IPS DF 19.7 (cell line): ENCODE results near the gene ZNF385C.

Source experiments
- DNase-seq: peaks from one replicate; pipeline ENCODE4 v3.0.0-alpha.2; 2013; ENCODE audit warnings: low read depth, low spot score

The ZNF385C gene

DNA sequence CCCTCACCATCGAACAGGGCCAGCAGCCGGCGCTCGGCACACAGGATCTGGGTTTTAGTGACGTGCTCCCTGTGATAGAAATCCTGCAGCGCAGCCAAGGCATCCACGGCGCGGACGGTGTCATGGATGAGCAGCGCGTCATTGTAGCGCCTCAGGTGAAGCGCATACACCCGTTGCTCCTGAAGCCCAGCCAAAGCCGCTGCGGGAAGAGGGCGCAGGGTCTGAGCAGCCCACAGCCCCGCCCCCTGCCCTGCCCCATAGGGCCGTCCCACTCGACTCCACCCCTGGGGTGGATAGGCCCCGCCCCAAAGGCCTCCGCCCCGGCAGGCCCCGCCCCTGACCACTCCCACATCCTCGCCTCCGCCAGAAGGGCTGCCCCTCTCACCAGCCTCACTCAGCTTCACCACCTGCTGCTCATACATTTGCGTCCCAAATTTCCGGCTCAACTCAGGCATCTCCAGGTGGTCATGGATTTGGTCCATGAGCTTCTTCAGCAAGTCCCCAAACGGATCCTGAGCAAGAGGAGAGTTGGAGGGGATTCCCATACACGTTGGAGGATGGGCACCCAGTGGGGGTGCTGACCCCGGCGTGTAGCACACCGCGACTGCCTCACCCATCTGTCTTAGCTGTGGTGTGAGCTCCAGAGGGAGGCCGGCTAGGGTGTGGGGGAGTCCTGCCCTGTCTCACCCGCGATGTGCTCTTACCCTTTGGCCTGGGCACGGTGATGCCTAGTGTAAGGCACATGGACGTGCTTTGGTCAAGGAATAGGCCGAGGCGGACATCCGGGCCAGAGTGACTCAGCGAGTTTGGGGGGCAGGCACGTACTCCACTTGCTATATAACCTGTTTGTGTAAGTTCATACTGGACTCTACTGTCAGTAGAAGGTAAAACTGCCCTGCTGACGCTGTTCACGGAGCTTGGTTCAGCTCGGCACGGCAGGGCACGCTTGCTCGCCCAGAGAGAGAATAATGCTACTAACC lies 9.6 kb upstream of the ZNF385C start:
- no peak for DNase-seq

DNA sequence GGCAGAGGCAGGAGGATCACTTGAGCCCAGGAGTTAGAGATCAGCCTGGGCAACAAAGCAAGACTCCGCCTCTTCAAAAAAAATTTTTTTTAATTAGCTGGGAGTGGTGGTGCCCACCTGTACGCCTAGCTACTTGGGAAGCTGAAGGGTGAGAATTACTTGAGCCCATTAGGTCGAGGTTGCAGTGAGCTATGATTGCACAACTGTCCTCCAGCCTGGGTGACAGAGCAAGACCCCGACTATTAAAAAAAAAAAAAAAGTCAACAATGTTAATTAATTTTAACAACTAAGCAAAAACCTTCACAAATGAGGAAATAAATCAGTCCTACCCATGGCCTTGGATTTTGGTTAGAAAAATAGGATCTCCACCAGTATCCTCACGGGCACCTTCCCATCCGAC lies 8.9 kb upstream of the ZNF385C start:
- DNase-seq = no peak

DNA sequence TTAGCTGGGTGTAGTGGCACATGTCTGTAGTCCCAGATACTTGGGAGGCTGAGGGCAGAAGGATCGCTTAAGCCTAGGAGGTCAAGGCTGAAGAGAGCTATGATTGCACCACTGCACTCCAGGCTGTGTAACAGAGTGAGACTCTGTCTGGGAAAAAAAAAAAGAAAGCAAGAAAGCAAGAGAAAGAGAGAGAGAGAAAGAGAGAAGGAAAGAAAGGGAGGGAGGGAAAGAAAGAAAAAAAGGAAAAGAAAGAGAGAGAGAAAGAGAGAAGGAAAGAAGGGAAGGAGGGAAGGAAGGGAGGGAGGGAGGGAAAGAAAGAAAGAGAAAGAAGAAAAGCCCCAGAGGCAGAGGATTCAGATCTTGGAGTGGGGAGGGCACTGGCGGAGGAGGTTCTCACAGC lies 7.7 kb upstream of the ZNF385C start:
- no peak for DNase-seq

DNA sequence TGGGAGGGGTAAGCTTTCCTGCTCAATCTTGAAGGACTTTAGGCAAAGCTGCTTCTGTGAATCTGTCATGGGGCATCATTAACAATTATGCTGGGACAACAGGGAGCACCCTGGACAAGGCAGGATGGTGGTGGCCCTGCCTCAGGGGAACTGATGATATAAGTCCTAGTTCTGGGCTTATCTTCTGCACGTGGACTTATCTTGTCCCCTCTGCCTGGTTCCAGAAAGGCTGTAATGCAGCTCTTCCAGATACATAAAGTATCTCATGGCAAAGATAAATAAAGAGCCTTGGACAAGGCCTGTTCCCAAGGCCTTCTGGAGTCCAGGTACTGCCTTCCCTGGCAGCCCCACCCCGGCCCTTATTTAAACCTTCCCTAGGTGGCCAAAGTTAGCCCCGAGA lies 6.0 kb upstream of the ZNF385C start:
- no peak for DNase-seq

DNA sequence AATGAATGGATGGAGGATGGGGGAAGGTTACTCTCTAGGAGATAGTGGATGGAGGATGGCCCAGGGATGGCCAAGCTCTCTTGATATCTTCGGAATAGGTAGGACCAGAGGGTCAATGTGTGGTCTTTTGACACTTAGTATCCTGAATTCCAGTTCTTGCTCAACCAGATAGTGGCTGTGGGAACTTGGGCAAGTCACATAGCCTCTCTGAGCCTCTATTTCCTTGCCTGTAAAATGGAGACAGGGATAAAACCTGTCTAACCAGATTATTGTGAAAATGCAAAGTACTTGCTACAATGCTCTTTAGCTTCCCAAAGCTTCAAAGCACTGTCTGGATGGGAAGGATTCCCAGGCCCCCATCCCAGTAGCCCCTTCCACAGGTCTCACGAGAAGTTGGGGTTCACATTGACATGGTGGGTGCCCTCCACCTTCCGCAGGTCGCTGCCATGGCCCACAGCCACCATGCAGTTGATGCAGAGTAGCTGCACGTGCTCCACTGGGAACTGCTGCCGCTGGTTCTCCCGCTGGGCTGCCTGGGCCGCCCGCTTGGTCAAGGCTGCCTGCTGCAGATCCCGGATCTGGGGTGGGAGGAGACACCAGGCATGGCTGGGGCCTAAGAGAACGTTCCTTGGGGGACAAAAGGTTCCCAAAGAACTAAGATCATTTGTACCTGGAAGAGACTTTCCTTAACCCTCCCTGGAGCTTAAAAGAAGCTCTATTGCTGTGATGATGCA lies 5.1 kb upstream of the ZNF385C start:
- no peak for DNase-seq

DNA sequence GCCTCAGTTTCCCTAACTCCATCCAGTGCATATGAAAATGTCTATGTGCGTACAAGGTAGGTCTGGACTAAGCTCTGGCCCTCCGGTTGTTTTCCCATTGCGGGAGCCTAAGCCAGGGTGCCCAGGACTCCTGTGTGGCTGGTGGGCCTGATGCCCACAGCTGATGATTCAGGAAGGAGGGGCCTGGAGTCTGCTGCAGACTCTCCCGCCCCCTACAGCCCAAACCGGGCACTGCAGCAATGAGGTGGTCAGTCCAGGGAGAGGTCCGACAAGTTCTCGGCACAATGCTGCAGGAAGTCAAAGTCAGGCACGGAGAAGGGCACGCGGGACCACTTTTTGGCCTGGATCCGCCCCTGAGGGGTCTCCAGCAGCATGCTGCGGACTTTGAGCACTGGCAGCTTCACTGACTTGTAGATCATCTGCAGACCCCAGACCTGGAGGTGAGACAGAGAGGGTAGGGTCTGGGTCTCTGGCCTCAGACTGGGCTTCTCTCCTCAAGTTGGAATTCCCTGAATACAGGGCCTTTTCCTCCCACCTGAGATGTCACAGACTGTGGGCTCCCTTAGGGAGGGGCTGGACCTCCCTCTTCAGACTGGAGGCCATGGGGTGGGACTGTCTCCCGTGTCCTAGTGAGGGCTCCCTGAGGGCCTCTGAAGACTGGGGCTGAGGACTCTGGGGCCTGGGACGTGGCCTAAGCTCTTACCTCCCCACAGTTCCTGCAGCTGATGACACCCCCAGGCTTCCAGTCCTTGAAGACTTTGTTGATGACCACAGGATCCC lies 3.4 kb upstream of the ZNF385C start:
- no peak for DNase-seq

DNA sequence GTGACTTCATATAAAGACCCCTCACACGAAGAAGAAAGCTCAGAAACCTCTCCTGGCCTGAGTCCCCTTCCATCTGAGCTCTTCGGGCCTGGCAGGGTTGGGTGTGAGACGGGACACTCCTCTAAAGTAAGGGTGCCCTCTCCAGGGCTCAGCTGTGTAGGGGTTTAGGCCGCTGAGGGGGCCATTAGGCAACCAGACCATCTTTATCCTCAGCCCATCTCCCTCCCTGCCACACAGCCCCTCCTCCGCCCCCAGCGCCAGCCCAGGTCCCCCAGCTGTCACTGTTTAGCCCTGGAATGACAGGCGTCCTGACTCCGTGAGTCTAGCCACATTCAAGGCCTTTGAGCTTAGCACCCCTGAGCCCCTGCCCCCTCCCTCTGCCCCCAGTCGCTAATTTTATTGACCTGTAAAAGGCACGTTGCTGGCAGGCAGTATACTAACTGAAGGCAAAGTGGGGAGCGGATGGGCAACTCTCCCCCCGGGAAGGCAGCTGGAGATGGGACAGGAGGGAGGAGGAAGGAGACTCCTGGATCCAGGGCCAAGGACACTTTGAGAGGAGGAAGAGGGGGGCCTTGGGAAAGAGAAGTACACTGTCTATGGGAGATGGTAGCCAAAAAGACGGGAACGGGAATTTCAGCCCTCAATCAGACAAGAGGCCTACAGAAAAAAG lies 592 bp upstream of the ZNF385C start:
- DNase-seq = no peak

DNA sequence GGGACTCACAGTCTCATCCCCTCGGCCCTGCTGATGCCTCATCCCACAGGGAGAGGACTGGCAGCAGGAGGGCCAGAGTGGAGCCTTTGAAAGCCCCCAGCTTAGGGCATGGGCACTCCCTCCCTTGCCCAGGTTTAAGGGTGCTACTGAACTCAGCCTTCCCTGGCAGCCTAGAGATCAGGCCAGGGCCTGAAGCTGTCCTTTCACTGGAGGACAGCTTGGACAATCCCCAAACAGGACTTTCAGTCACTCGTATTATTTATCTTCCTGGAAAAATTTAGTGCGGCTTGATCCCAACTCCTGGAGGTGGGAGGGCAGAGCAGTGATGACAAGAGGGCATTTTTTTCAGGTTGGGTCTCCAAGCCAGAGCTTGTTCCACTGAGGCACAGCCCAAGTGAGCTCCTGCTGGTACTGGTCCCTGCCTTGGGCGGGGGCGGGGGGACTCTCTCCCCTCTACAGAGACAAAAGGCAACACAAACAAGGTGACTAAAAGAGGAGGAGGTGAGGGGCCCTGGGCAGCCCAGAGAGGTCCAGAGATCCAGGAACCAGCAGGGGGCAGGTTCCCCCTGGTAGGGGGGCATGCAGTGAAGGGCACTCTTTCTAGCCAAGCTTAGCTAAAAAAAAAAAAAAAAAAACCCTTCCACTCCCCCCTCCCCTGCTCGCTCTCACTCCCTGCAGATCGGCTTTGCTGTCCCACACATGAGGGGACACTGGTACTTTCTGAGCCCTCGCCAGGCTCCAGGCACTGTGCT lies 1.7 kb downstream of the ZNF385C start:
- no peak for DNase-seq

DNA sequence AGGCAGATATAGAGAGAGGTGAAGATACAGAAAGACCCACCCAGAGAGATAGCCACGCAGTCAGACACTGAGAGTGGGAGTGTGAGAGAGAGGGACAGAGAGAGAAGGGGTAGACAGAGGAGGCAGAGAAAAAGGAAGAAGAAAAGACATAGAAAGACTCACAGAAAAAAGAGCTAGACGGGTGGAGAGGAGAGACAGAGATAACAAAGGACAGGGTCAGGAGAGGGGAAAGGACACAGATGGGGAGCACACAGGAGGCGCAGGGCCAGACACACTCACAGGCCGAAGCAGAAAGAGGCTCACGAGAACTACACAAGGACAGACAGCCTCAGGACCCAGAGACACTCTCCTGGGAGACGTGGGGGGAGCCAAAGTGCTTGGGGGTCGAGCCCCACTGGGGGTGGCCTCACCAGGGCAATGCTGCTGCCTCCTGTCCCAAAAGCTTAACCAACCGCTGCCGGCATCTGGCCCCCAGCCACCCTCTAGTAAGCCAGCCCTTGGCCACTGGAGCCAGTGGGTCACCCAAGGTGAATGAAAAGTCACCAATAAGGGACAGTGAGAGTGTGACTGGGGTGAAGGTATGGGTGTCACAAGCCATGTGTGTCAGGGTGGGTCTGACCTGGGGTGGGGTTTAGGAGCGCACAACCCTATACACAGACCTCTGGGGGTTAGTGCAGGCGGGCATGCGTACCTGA lies 3.8 kb downstream of the ZNF385C start:
- DNase-seq = no peak

DNA sequence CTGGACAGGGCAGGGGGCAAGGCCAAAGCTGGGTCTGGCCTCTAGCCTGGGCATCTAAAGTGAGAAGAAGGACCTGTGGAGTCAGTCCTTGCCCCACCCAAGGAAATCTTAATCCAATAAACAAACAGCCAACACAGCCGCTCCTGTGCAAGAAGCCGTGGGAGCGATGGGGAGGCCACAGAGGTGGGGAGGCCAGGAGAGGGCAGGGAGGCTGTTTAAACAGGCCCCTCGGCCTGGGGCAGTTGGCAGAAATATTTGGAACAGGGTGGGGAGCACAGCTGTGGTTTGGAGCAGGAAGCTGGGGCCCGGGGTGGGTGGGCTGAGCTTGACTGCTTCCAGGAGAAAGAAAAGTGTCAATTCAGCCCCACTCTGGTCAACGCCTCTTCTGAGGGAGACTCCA lies 5.3 kb downstream of the ZNF385C start:
- DNase-seq = no peak

DNA sequence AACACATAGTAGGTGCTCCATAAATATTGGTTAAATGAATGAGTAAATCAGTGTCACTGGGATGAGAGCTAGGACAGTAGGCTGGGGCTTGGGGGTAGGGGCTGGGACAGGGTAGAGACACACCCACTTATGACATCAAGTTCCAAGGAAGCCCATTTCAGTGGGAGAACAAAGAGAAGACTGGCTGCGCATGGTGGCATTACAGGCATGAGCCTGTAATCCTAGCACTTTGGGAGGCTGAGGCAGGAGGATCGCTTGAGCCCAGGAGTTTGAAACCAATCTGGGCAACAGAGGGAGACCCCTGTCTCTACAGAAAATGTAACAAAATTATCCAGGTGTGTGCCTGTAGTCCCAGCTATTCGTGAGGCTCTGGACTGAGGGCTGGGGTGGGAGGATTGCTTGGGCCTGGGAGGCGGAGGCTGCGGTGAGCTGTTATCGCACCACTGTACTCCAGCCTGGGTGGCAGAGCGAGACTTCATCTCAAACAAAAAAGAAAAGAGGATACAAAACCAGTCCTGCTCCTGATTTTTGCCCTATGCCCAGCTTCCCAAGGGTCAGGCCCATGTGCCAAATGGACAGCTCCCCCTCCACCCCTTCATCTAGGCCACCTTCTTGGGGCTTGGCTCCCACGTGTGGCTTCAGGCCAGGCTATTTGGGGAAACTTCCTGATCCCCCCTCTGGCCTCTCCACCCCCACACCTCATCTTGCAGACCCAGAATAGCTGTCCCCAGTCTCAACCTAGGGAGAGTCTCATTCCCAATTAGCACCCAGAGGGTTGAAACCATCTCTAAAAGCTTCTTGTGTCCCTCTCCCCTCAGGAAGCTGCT lies 7.1 kb downstream of the ZNF385C start:
- no peak for DNase-seq

DNA sequence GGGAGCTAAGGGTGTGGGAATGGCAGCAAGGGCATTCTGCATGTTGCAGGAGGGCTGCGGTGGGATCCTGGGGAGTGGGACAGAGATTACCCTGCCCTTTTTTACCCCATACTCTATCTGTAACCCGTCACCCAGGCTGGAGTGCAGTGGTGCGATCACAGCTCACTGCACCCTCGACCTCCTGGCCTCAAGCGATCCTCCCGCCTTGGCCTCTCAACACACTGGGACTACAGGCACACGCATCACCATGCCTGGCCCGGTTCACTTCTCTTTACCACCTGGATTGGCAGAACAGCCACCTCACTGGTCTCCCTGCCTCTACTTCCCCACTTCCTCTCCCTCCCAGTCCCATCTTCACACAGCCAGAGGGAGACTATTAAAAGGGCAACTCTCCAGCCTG lies 9.5 kb downstream of the ZNF385C start:
- no peak for DNase-seq

DNA sequence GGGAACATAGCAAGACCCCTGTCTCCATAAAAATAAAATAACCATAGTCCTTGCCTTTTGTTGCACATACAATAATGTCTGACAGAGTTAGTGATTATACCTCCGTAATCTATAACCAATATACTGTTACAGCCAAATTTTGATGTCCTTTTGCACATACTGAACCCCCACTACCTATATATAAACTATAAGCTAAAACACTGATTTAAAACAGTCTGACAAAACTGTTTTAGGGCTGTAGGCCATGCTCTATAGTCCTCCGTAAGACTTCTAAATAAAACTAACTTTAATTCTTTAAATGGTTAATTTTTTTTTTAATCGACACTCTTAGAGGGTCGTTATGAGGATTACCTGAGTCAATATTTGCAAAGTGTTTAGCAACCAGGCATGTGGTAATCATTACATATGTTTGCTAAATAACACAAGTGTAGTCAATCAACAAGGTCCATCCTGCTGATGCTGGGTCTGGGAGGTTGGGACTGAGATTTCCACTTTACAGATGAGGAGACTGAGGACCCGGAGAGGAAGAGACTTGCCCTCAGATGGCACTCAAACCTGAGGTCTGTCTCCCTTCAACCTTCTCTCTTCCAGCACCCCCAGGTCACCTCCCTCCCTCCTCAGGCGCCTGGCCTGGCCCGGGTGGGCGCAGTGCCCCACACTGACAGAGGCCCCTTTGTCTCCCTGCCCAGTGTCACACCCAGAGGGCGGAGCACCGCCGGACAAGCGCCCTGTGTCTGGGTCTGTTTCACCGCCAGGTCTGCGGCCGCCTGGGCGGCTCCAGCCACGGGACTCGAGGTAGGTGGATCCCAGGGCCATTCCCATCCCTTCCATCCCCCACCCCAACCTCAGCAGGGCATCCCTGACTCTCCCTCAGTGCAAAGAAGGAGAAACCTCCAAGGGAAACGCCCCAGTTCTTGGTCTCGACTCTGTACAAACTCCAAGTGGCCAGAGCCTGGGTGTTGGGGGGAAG lies 10.3 kb downstream of the ZNF385C start:
- no peak for DNase-seq

DNA sequence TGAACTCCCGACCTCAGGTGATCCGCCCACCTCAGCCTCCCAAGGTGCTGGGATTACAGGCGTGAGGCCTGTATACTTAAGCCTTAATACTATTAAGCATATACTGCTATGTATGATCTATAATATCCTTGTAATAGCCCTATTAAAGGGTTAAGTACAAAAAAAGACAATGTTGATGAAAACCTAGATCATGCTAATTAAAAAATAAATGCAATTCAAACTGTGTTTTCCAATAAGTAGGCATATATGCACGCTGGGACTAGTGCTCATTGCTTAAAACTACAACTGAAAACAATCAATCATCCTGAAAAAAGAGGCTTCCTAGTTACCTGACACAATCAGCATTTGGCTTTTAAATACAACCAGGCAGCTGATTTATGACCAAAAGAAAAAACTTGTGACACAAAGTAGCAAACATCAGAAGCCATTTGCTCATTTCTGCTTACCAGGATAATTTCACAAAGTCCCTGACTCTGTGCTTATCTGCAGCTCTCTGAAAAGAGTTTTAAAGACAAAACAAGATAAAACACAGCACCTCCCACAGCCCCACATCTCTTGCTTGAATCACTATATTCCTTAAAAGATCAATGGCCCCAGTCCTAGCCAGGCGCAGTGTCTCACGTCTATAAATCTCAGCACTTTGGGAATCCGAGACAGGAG lies 11.1 kb downstream of the ZNF385C start:
- DNase-seq = no peak

DNA sequence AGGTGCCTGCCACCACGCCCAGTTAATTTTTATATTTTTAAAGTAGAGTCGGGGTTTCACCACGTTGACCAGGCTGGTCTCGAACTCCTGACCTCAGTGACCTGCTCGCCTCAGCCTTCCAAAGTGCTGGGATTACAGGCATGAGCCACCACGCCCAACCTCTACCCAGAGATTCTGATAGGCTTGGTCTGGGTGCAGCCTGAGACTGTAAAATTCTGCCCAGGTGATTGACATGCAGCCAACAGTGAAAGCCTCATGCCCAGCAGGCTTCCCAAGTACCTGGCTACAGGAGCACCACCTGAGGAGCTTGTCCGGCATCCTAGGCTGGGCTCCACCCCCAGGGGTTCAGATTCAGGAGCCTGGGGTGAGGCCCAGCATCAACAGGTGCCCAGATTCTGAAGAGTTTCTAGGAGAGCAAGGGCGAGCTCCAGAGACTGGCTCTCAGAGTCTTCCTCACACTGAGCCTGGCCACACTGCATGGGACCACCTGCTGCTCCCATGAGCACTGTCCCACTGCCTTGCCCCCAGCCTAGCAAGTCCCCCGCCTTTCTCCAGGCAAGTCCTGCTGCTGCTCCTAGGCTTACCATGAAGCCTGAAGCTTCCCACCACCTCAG lies 16.6 kb downstream of the ZNF385C start:
- DNase-seq = no peak

DNA sequence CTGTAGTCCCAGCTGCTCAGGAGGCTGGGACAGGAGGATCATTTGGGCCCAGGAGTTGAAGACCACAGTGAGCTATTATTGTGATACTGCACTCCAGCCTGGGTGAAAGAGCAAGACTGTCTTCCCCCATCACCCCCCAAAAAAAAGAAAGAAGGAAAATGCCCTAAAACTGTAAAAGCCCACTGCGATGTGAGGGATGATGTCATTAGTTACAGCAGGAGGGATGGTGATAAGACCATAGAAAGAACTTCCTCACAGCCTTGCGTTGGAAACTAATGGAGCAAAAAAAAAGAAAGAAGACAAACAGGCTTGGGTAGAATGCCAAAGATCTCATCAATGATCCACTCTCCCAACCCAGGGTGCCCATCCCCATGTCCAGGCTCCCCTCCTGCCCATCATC lies 18.7 kb downstream of the ZNF385C start:
- no peak for DNase-seq

DNA sequence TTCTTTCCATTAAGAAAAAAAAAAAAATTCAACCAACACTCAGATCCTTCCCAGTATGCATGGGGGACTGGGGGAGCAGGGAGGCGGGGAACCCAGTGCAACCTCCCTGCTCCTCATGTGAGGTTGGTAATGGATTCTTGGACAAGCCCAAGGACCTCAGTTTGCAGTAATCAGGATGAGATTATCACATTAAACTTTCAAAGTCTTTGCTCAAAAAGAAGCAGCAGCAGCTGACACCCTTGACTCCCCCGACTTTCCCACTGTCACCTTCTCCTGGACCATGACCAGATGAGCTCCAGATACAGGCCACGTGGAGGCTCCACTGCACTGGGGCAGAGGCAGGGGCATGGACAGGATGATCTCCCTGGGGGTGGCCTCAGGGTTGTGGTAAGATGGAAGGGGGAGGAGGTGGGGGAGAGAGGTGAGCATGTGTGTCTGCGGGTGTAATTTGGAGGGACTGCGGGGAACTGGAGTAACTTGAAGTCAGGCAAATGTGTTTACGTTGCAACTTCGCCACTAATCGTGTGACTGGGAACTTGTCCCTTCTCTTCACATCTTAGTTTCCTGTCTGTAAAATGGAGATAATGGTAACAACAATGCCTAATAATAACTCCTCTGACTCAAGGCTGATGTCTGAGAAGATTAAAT lies 19.8 kb downstream of the ZNF385C start:
- DNase-seq = no peak
